ENCODE measurements around the gene PTPRD. TPM values are rescaled to one million over a fixed set of nuclear protein-coding genes. Genes with fewer than 3 reads are reported as not detected.

PTPRD gene
- total and polyA plus RNA-seq, 2 donors from 2014 or later, result 6.4 to 78.9 TPM

DNA sequence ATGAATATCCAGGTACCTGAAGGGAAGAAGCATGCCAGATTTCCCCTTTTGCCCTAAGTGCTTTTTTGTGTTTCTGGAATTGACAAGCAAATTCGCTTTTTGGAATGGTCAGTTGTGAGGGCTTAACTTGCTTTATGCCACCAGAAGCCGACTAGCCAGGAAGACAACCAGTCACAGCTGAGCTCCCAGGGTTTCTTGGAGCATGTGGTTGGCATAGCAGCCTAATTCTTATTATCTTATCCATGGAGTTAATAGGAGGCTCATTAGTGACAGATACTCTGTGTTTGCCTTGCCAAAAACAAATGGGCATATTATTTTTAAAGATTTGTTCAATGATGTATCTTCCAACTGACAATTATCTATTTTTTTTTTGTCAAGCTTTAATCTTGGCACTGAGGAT lies 500.7 kb downstream of the PTPRD start:
- Histone ChIP-seq H3K9ac (ENCODE audit: low read length in 3 of 3) (no peak overlapping the region), H3K27me3 (ENCODE audit: control insufficient read depth, insufficient read depth, low read length) (no peaks in the 10 kb centered on the region), H3K27ac (ENCODE audit: low read depth in 2 of 2, low read length in 2 of 2) (no peak overlapping the region), H3K9me3 (ENCODE audit: control insufficient read depth in 2 of 3, insufficient read depth in 1 of 3, low read length in 3 of 3) (no peaks in the 10 kb centered on the region), H3K36me3 (ENCODE audit: control insufficient read depth in 2 of 3, insufficient read depth in 3 of 3, low read length in 3 of 3) (no peaks in the 10 kb centered on the region), H3K4me1 (ENCODE audit: control insufficient read depth in 2 of 3, insufficient read depth in 2 of 3, low read depth in 1 of 3, low read length in 3 of 3) (no peaks in the 10 kb centered on the region), H3K4me3 (ENCODE audit: low read length in 3 of 3) (no peak overlapping the region)
- FAIRE-seq (no peak), DNase-seq (no peak)
- intact Hi-C loops (cut with DNase I), result no loop called here
- TF ChIP-seq, protein P1, sequence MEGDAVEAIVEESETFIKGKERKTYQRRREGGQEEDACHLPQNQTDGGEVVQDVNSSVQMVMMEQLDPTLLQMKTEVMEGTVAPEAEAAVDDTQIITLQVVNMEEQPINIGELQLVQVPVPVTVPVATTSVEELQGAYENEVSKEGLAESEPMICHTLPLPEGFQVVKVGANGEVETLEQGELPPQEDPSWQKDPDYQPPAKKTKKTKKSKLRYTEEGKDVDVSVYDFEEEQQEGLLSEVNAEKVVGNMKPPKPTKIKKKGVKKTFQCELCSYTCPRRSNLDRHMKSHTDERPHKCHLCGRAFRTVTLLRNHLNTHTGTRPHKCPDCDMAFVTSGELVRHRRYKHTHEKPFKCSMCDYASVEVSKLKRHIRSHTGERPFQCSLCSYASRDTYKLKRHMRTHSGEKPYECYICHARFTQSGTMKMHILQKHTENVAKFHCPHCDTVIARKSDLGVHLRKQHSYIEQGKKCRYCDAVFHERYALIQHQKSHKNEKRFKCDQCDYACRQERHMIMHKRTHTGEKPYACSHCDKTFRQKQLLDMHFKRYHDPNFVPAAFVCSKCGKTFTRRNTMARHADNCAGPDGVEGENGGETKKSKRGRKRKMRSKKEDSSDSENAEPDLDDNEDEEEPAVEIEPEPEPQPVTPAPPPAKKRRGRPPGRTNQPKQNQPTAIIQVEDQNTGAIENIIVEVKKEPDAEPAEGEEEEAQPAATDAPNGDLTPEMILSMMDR (IDR thresholded peaks at IDR 0.05; ENCODE audit: borderline replicate concordance, extremely low read depth, insufficient read depth), result no peak

DNA sequence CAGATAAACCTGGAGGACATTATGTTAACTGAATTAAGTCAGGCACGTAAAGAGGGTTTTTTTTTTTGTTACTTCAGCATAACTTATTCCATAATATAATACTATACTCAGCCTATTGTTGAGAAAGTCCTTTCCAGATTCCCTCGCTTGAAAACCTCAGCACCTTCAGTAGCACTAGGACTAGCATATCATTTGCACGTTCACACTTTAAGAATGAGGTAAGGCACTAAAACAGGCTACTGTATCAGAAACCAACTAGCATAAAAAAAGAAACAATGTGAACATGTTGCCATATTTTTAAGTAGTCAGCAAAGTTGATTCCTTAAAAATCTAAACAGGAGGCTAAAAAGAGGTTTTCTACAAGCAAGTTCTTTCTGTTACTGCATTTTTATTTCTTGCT lies 504.0 kb downstream of the PTPRD start:
- Histone ChIP-seq H3K27me3 (ENCODE audit: control insufficient read depth, insufficient read depth, low read length) (no peaks in the 10 kb centered on the region), H3K9me3 (ENCODE audit: control insufficient read depth in 2 of 3, insufficient read depth in 1 of 3, low read length in 3 of 3) (no peaks in the 10 kb centered on the region), H3K4me3 (ENCODE audit: low read length in 3 of 3) (no peak overlapping the region), H3K27ac (ENCODE audit: low read depth in 2 of 2, low read length in 2 of 2) (no peak overlapping the region), H3K36me3 (ENCODE audit: control insufficient read depth in 2 of 3, insufficient read depth in 3 of 3, low read length in 3 of 3) (no peaks in the 10 kb centered on the region), H3K4me1 (ENCODE audit: control insufficient read depth in 2 of 3, insufficient read depth in 2 of 3, low read depth in 1 of 3, low read length in 3 of 3) (no peaks in the 10 kb centered on the region), H3K9ac (ENCODE audit: low read length in 3 of 3) (no peak overlapping the region)
- FAIRE-seq (no peak), DNase-seq (no peak)
- TF ChIP-seq, protein P1 (IDR thresholded peaks at IDR 0.05; ENCODE audit: borderline replicate concordance, extremely low read depth, insufficient read depth), result no peak
- intact Hi-C loops (cut with DNase I), result no loop called here

DNA sequence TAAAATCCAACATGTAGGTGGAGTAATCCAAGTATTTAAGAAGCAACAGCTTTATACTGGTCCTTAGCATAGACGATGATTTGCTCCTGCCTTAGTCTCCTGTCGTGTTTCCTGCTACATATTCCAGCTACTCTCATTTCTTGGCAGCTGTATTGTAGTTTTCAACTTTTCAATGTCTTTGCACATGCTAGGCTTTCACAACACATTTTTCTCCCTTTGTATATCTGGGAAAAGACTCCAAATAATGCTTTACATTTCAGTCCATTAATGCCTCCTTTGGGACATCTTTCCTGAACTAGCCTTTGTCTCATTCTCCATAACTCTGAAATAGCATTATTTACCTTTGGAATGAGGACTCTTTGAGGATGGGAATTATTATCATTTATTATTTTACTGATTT lies 508.0 kb downstream of the PTPRD start:
- no peak for FAIRE-seq
- no peaks in the 10 kb centered on the region for H3K9me3 ChIP-seq (ENCODE audit: control insufficient read depth in 2 of 3, insufficient read depth in 1 of 3, low read length in 3 of 3)
- intact Hi-C loops (cut with DNase I), result no loop called here
- no peaks in the 10 kb centered on the region for H3K4me1 ChIP-seq (ENCODE audit: control insufficient read depth in 2 of 3, insufficient read depth in 2 of 3, low read depth in 1 of 3, low read length in 3 of 3)
- H3K27me3 ChIP-seq (ENCODE audit: control insufficient read depth, insufficient read depth, low read length), result no peaks in the 10 kb centered on the region
- H3K36me3 ChIP-seq (ENCODE audit: control insufficient read depth in 2 of 3, insufficient read depth in 3 of 3, low read length in 3 of 3), result no peaks in the 10 kb centered on the region
- H3K4me3 ChIP-seq (ENCODE audit: low read length in 3 of 3), result no peak overlapping the region
- no peak overlapping the region for H3K27ac ChIP-seq (ENCODE audit: low read depth in 2 of 2, low read length in 2 of 2)
- TF ChIP-seq, protein P1 (IDR thresholded peaks at IDR 0.05; ENCODE audit: borderline replicate concordance, extremely low read depth, insufficient read depth), result no peak
- no peak overlapping the region for H3K9ac ChIP-seq (ENCODE audit: low read length in 3 of 3)
- DNase-seq, result no peak

DNA sequence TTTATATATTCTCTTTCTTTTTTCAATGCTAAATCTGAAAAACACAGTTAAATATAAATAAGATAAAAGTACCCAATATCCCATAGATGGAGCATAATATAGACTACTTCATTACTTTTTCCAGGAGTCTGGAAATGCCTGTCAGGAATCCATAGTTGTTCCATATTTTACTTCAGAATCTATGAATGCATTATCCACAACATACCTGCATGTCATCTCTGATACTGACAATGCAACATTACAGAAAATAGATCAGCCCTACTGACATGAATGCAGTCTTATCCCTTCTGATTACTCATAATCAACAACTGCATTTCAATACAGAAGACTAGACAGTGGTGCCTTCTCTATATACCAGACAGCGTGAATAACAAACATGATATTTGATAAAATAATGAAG lies 517.6 kb downstream of the PTPRD start:
- no peaks in the 10 kb centered on the region for H3K9me3 ChIP-seq (ENCODE audit: control insufficient read depth in 2 of 3, insufficient read depth in 1 of 3, low read length in 3 of 3)
- H3K27ac ChIP-seq (ENCODE audit: low read depth in 2 of 2, low read length in 2 of 2), result no peak overlapping the region
- H3K36me3 ChIP-seq (ENCODE audit: control insufficient read depth in 2 of 3, insufficient read depth in 3 of 3, low read length in 3 of 3), result no peaks in the 10 kb centered on the region
- H3K4me1 ChIP-seq (ENCODE audit: control insufficient read depth in 2 of 3, insufficient read depth in 2 of 3, low read depth in 1 of 3, low read length in 3 of 3), result no peaks in the 10 kb centered on the region
- no peak overlapping the region for H3K4me3 ChIP-seq (ENCODE audit: low read length in 3 of 3)
- FAIRE-seq (no peak), DNase-seq (no peak)
- intact Hi-C loops (cut with DNase I), result no loop called here
- H3K27me3 ChIP-seq (ENCODE audit: control insufficient read depth, insufficient read depth, low read length), result no peaks in the 10 kb centered on the region
- H3K9ac ChIP-seq (ENCODE audit: low read length in 3 of 3), result no peak overlapping the region
- TF ChIP-seq, protein P1 (IDR thresholded peaks at IDR 0.05; ENCODE audit: borderline replicate concordance, extremely low read depth, insufficient read depth), result no peak

All from kidney (tissue), 14 donors.